Testis (tissue), 3 donors: ENCODE measurements around the gene RAB21. TPM values are rescaled to one million over a fixed set of nuclear protein-coding genes. Genes with fewer than 3 reads are reported as not detected.

Source experiments
- DNase-seq: peaks from one replicate; pipeline ENCODE4 v3.0.0-alpha.2; 2019
- H3K27ac ChIP-seq, 2 donors: fragments of 200-600 bp; sonication (generic); one replicate each; pipeline ENCODE4 v1.5.1; 2019
- H3K27me3 ChIP-seq: fragments of 200-600 bp; sonication (generic); one replicate; pipeline ENCODE4 v1.5.1; 2019
- H3K36me3 ChIP-seq: fragments of 200-600 bp; sonication (generic); one replicate; pipeline ENCODE4 v1.5.1; 2017; ENCODE audit warnings: low read depth; ENCODE audit errors: missing control alignments
- H3K4me1 ChIP-seq: fragments of 200-600 bp; sonication (generic); one replicate; pipeline ENCODE4 v1.5.1; 2019
- H3K4me3 ChIP-seq, 2 donors: fragments of 200-600 bp; sonication (generic); one replicate each; pipeline ENCODE4 v1.5.1; 2017 to 2019
- H3K9me3 ChIP-seq: fragments of 200-600 bp; sonication (generic); one replicate; pipeline ENCODE4 v1.5.1; 2017
- POLR2A ChIP-seq: fragments of 450-650 bp; IDR thresholded peaks from one replicate; pipeline ENCODE4 v1.6.1; 2017; ENCODE audit warnings: antibody characterized with exemption, mild to moderate bottlenecking, moderate library complexity
- WGBS, 2 donors: methylation state at CpG; one replicate each; pipeline ENCODE4 v1.1.5; 2018; 5-methylcytosine and 5-hydroxymethylcytosine counted together
- intact Hi-C: fragments of 100-400 bp; cut with DNase I; formaldehyde crosslinking; loops from one replicate; pipeline ENCODE4 v1.15.1; 2023; ENCODE audit warnings: low total_unique reads
- polyA plus RNA-seq: library from polyadenylated mRNA; stranded (reverse); fragments of 350-450 nt; fragmentation: Illumina TruSeq; extraction: RNeasy Lipid Tissue Mini Kit (QIAGEN cat#74804); gene quantifications from one replicate; pipeline ENCODE4 v1.2.3, GENCODE V29; 2014; ENCODE audit warnings: low read depth, low replicate concordance; ENCODE audit not compliant: insufficient read depth
- total RNA-seq, 2 donors: library from RNA; depleted of rRNA; stranded (reverse); fragments of >200 nt; gene quantifications; one replicate each; pipeline ENCODE4 v1.2.3, GENCODE V29; 2016
- TF ChIP-seq, protein P1 (sequence below), 3 experiments: fragments of 450-650 bp in 2 of 3; fragments of 200-600 bp in 1 of 3; sonication (generic) in 1 of 3; IDR thresholded peaks; one replicate each; pipeline ENCODE4 v1.5.1; 2016 to 2019; ENCODE audit warnings: antibody characterized with exemption in 3 of 3, mild to moderate bottlenecking in 2 of 3, moderate library complexity in 1 of 3

RAB21 gene
- total and polyA plus RNA-seq, 3 donors from 2014 or later = 13.3 to 56.9 (median 27.1) TPM

GRCh38 chr12:71766202-71766601, 11.5 kb downstream of the RAB21 start:
- Histone ChIP-seq H3K4me1 (no peaks in the 10 kb centered on the region), H3K27me3 (no peaks in the 10 kb centered on the region), H3K9me3 (no peaks in the 10 kb centered on the region), H3K4me3 (no peak overlapping the region), H3K27ac (no peak overlapping the region), H3K36me3 (no peaks in the 10 kb centered on the region)
- 84 to 94% methylated on average over 2 of the region's 2 CpGs for WGBS, 2 donors
- TF ChIP-seq POLR2A = no peak
- TF ChIP-seq, protein P1, sequence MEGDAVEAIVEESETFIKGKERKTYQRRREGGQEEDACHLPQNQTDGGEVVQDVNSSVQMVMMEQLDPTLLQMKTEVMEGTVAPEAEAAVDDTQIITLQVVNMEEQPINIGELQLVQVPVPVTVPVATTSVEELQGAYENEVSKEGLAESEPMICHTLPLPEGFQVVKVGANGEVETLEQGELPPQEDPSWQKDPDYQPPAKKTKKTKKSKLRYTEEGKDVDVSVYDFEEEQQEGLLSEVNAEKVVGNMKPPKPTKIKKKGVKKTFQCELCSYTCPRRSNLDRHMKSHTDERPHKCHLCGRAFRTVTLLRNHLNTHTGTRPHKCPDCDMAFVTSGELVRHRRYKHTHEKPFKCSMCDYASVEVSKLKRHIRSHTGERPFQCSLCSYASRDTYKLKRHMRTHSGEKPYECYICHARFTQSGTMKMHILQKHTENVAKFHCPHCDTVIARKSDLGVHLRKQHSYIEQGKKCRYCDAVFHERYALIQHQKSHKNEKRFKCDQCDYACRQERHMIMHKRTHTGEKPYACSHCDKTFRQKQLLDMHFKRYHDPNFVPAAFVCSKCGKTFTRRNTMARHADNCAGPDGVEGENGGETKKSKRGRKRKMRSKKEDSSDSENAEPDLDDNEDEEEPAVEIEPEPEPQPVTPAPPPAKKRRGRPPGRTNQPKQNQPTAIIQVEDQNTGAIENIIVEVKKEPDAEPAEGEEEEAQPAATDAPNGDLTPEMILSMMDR (IDR thresholded peaks at IDR 0.05) = no peak
- no peak for DNase-seq
- intact Hi-C loops = no loop called here

DNA sequence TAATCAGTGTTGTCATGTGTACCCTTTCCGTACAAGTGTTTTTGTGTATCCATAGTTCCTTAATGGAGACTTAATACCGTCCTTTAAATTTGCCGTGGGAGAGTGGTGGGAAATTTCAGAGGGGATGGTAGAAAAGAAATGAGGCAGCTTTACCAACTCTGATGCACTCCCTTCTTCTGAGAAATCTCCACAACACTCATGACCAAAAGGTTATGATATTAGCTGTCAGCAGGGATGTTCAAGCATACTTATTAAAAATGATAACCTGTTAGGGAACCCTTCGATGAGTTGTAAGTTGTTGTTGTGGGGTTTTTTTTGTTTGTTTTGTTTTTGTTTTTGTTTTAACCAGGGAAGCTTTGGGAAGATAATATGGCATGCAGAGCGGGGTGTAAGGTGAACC, 12.5 kb downstream of the RAB21 start:
- Histone ChIP-seq H3K4me1 (no peaks in the 10 kb centered on the region), H3K27ac (no peak overlapping the region), H3K27me3 (no peaks in the 10 kb centered on the region), H3K36me3 (no peaks in the 10 kb centered on the region), H3K9me3 (no peaks in the 10 kb centered on the region), H3K4me3 (no peak overlapping the region)
- WGBS, 2 donors = 96% methylated on average over 5 of the region's 5 CpGs
- intact Hi-C loops = no loop called here
- TF ChIP-seq POLR2A = no peak
- TF ChIP-seq, protein P1 (IDR thresholded peaks at IDR 0.05) = no peak
- DNase-seq = no peak

GRCh38 chr12:71768900-71769299, 14.2 kb downstream of the RAB21 start:
- no peaks in the 10 kb centered on the region for H3K4me1 ChIP-seq
- 70 to 80% methylated on average over 2 of the region's 2 CpGs for WGBS, 2 donors

DNA sequence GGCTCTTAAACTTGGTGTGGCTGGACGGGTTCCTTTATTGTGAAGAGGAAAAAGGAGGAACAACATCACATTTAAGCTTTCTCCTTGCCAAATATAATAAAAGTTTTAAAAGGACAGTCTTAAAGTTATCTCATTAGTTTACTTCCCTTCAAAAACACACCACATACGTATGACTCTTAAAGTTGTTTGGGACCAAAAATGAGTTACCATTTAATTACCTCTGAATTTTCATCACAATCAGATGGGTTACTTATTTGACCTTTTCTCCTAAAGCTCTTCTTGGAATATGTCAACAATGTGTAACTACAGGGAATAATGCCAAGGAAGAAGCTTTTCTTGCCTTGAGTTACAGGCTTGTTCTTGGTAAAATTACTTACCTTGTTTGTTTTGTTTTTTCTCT, 16.4 kb downstream of the RAB21 start:
- no peak overlapping the region for H3K4me3 ChIP-seq
- intact Hi-C loops = no loop called here
- 50 to 59% methylated on average over 2 of the region's 2 CpGs for WGBS, 2 donors
- H3K9me3 ChIP-seq = no peaks in the 10 kb centered on the region
- no peaks in the 10 kb centered on the region for H3K36me3 ChIP-seq
- TF ChIP-seq, protein P1 (IDR thresholded peaks at IDR 0.05) = no peak
- TF ChIP-seq POLR2A = no peak
- no peaks in the 10 kb centered on the region for H3K4me1 ChIP-seq
- H3K27ac ChIP-seq = no peak overlapping the region
- DNase-seq = no peak
- H3K27me3 ChIP-seq = no peaks in the 10 kb centered on the region

More at GRCh38 chr12:71768900-71769299, 14.2 kb downstream of the RAB21 start:
- no peak for TF ChIP-seq POLR2A
- TF ChIP-seq, protein P1 (IDR thresholded peaks at IDR 0.05) = no peak
- Histone ChIP-seq H3K36me3 (no peaks in the 10 kb centered on the region), H3K27me3 (no peaks in the 10 kb centered on the region), H3K9me3 (no peaks in the 10 kb centered on the region), H3K4me3 (no peak overlapping the region), H3K27ac (no peak overlapping the region)
- intact Hi-C loops = no loop called here
- no peak for DNase-seq

- TF ChIP-seq, protein P1 (IDR thresholded peaks at IDR 0.05) = no peak
- no peak for TF ChIP-seq POLR2A
- Histone ChIP-seq H3K4me1 (no peaks in the 10 kb centered on the region), H3K36me3 (no peaks in the 10 kb centered on the region)
Observed at GRCh38 chr12:71772735-71773134, 18.1 kb downstream of the RAB21 start.

More at GRCh38 chr12:71772735-71773134, 18.1 kb downstream of the RAB21 start:
- no peak for DNase-seq
- no peaks in the 10 kb centered on the region for H3K27me3 ChIP-seq
- no peak overlapping the region for H3K4me3 ChIP-seq
- H3K9me3 ChIP-seq = no peaks in the 10 kb centered on the region
- H3K27ac ChIP-seq = no peak overlapping the region
- intact Hi-C loops = no loop called here
